ENCODE data around the gene AURKAIP1.
"Not testable (repeated sequence)": the region's sequence is repeated elsewhere in the genome, so short reads cannot be mapped to it uniquely, and the experiment has no call there.

AURKAIP1 gene

GRCh38 chr1:1387098-1388077, 12.4 kb upstream of the AURKAIP1 start:
- peaks cover 61% of the 10 kb centered on the region for H3K36me3 ChIP-seq (replicated peaks; ENCODE audit: low read depth, low read length)

GRCh38 chr1:1385931-1386330, 10.9 kb upstream of the AURKAIP1 start:
- Histone ChIP-seq H3K79me2 (ENCODE audit: low read length) (peaks cover 23% of the 10 kb centered on the region), H3K27me3 (ENCODE audit: low read depth, low read length) (no peaks in the 10 kb centered on the region), H3K27ac (ENCODE audit: low read length) (no peak overlapping the region), H3K4me2 (ENCODE audit: low read length) (no peak overlapping the region), H3K36me3 (replicated peaks; ENCODE audit: low read depth, low read length) (peaks cover 53% of the 10 kb centered on the region), H3K9ac (ENCODE audit: low read length) (no peak overlapping the region), H3K9me3 (ENCODE audit: insufficient read depth, low read length) (no peaks in the 10 kb centered on the region), H4K20me1 (ENCODE audit: insufficient read depth, low read length) (no peaks in the 10 kb centered on the region), H3K4me3 (ENCODE audit: low read length) (no peak overlapping the region), H2AFZ (ENCODE audit: low read depth, low read length) (no peak overlapping the region), H3K4me1 (ENCODE audit: low read length) (no peaks in the 10 kb centered on the region)
- no peak for TF ChIP-seq EZH2phosphoT487 (IDR thresholded peaks at IDR 0.05; ENCODE audit: low read depth)
- TF ChIP-seq CTCF (IDR thresholded peaks at IDR 0.05; ENCODE audit: low read depth, low read length), result no peak

More at GRCh38 chr1:1387098-1388077, 12.4 kb upstream of the AURKAIP1 start:
- Histone ChIP-seq H3K27me3 (ENCODE audit: low read depth, low read length) (no peaks in the 10 kb centered on the region), H3K9me3 (ENCODE audit: insufficient read depth, low read length) (no peaks in the 10 kb centered on the region), H3K4me1 (ENCODE audit: low read length) (no peaks in the 10 kb centered on the region), H3K27ac (ENCODE audit: low read length) (no peak overlapping the region), H3K4me3 (ENCODE audit: low read length) (no peak overlapping the region), H3K4me2 (ENCODE audit: low read length) (no peak overlapping the region), H3K79me2 (ENCODE audit: low read length) (peaks cover 13% of the 10 kb centered on the region), H3K9ac (ENCODE audit: low read length) (no peak overlapping the region), H2AFZ (ENCODE audit: low read depth, low read length) (no peak overlapping the region), H4K20me1 (ENCODE audit: insufficient read depth, low read length) (no peaks in the 10 kb centered on the region)
- TF ChIP-seq EZH2phosphoT487 (IDR thresholded peaks at IDR 0.05; ENCODE audit: low read depth) (no peak), CTCF (IDR thresholded peaks at IDR 0.05; ENCODE audit: low read depth, low read length) (no peak)

DNA sequence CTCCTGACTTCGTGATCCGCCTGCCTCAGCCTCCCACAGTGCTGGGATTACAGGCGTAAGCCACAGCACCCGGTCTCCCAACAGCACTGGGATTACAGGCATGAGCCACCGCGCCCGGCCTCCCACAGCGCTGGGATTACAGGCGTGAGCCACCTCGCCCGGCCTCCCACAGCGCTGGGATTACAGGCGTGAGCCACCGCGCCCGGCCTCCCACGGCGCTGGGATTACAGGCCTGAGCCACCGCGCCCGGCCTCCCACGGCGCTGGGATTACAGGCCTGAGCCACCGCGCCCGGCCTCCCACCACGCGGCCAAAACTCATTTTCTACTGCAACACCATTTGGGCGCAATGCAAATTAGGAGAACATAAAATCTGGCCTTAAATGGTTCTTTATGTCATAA, 10.3 kb upstream of the AURKAIP1 start:
- not testable (repeated sequence) for H3K9me3 ChIP-seq (ENCODE audit: insufficient read depth, low read length); H3K4me2 ChIP-seq (ENCODE audit: low read length); H2AFZ ChIP-seq (ENCODE audit: low read depth, low read length); H3K27me3 ChIP-seq (ENCODE audit: low read depth, low read length); H4K20me1 ChIP-seq (ENCODE audit: insufficient read depth, low read length); H3K4me3 ChIP-seq (ENCODE audit: low read length); H3K4me1 ChIP-seq (ENCODE audit: low read length); H3K9ac ChIP-seq (ENCODE audit: low read length); H3K27ac ChIP-seq (ENCODE audit: low read length)
- peaks cover 52% of the 10 kb centered on the region for H3K36me3 ChIP-seq (replicated peaks; ENCODE audit: low read depth, low read length)
- peaks cover 25% of the 10 kb centered on the region for H3K79me2 ChIP-seq (ENCODE audit: low read length)

DNA sequence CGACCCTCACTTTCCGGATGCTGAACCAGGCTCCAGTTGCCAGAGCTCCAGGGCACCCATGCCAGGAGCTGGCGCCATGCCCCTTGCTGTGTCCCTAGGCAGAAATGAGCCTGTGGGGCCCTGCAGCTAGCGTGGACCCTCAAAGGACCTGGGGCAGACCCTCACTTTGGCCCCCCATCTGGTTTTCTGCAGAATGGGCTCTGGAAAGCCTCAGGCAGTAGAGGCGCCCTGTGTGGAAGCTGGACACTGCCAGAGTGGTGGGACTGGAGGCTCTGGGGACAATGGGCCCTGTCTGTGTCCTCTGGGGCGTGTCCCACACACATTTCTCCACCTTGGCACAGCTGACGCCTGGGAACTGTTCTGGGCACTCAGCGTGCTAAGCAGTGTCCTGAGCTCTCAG, 6.3 kb upstream of the AURKAIP1 start:
- Histone ChIP-seq H3K9ac (ENCODE audit: low read length) (no peak overlapping the region), H3K27ac (ENCODE audit: low read length) (no peak overlapping the region), H4K20me1 (ENCODE audit: insufficient read depth, low read length) (no peaks in the 10 kb centered on the region), H3K4me2 (ENCODE audit: low read length) (no peak overlapping the region), H3K27me3 (ENCODE audit: low read depth, low read length) (no peaks in the 10 kb centered on the region), H3K79me2 (ENCODE audit: low read length) (peaks cover 25% of the 10 kb centered on the region), H3K4me3 (ENCODE audit: low read length) (no peak overlapping the region), H3K4me1 (ENCODE audit: low read length) (peaks cover 2% of the 10 kb centered on the region), H3K9me3 (ENCODE audit: insufficient read depth, low read length) (no peaks in the 10 kb centered on the region), H2AFZ (ENCODE audit: low read depth, low read length) (no peak overlapping the region), H3K36me3 (replicated peaks; ENCODE audit: low read depth, low read length) (peaks cover 32% of the 10 kb centered on the region)
- TF ChIP-seq CTCF (IDR thresholded peaks at IDR 0.05; ENCODE audit: low read depth, low read length) (no peak), EZH2phosphoT487 (IDR thresholded peaks at IDR 0.05; ENCODE audit: low read depth) (no peak)

Measured in OCI-LY3 (cell line).